A549 (cell line): ENCODE measurements around the gene NCOA3. TPM values are rescaled to one million over a fixed set of nuclear protein-coding genes. Genes with fewer than 3 reads are reported as not detected.

Experiments used
- ATAC-seq, 2 experiments: fragments of 200-7000 bp in 1 of 2; fragments of >200 bp in 1 of 2; cut with Nextera tagmentation in 1 of 2; cut with Tn5 transposase in 1 of 2; 3 replicates each; pipeline versions ENCODE4 v1.8.0 to v1.9.1; 2018 to 2020; ENCODE audit warnings: mild to moderate bottlenecking in 1 of 2, moderate library complexity in 1 of 2
- CTCF ChIA-PET: fragments of 300-600 bp; sonication (Branson Sonifier 250); formaldehyde crosslinking; extraction: SDS; loops from one replicate; lab custom pipeline; 2021; ENCODE audit warnings: antibody characterized with exemption, inconsistent platforms; lab: Yijun Ruan, JAX
- POLR2A ChIA-PET: fragments of 350-600 bp; formaldehyde crosslinking; extraction: SDS; loops from one replicate; lab custom pipeline; 2021; ENCODE audit warnings: antibody characterized with exemption, inconsistent platforms; lab: Yijun Ruan, JAX
- DNase-seq, 2 experiments: peaks; one replicate each; pipeline versions ENCODE4 v3.0.0 to v3.0.0-alpha.2; 2011 to 2016; ENCODE audit warnings: low read depth in 1 of 2, low spot score in 1 of 2
- FAIRE-seq: peaks from 2 replicates; lab custom pipeline; 2011; peaks lifted over from hg19 to GRCh38; lab: Jason Lieb, UNC
- H3K27ac ChIP-seq, 2 experiments: fragments of >200 bp; sonication (Bioruptor Twin); formaldehyde crosslinking; 3 replicates each; pipeline ENCODE4 v1.5.1; 2016 to 2017
- H3K4me1 ChIP-seq: fragments of >200 bp; sonication (Bioruptor Twin); formaldehyde crosslinking; 3 replicates; pipeline ENCODE4 v1.6.1; 2016
- H3K4me2 ChIP-seq: fragments of >200 bp; sonication (Bioruptor Twin); formaldehyde crosslinking; 3 replicates; pipeline ENCODE4 v1.6.1; 2016
- H3K4me3 ChIP-seq: fragments of >200 bp; sonication (Bioruptor Twin); formaldehyde crosslinking; 3 replicates; pipeline ENCODE4 v1.5.1; 2016
- H3K9me3 ChIP-seq: fragments of >200 bp; sonication (Bioruptor Twin); formaldehyde crosslinking; 3 replicates; pipeline ENCODE4 v1.6.1; 2016
- CBX2 ChIP-seq: fragments of 200-600 bp; sonication (generic); IDR thresholded peaks from 2 replicates; pipeline ENCODE4 v1.6.1; 2016; ENCODE audit warnings: low read depth, mild to moderate bottlenecking, borderline replicate concordance
- CEBPB ChIP-seq, 2 experiments: fragments of >200 bp in 1 of 2; sonication (Bioruptor Twin) in 1 of 2; formaldehyde crosslinking in 1 of 2; IDR thresholded peaks; 2 replicates each; pipeline ENCODE4 v1.6.1; 2012 to 2016
- CTCF ChIP-seq: fragments of >200 bp; sonication (Bioruptor Twin); formaldehyde crosslinking; IDR thresholded peaks from 3 replicates; pipeline ENCODE4 v1.5.1; 2016
- FOSB ChIP-seq: fragments of 250-450 bp; sonication (Bioruptor Pico); IDR thresholded peaks from 2 replicates; pipeline ENCODE4 v1.5.0; 2020; ENCODE audit warnings: mild to moderate bottlenecking, moderate library complexity
- HOXB13 ChIP-seq: fragments of 250-450 bp; sonication (Bioruptor Pico); IDR thresholded peaks from 2 replicates; pipeline ENCODE4 v1.5.0; 2020; ENCODE audit warnings: low read depth, mild to moderate bottlenecking, moderate library complexity
- JUNB ChIP-seq: fragments of >200 bp; sonication (Bioruptor Twin); formaldehyde crosslinking; IDR thresholded peaks from 2 replicates; pipeline ENCODE4 v1.6.1; 2016
- PBX3 ChIP-seq: IDR thresholded peaks from 2 replicates; pipeline ENCODE4 v1.6.1; 2012
- POLR2AphosphoS2 ChIP-seq: conservative IDR thresholded peaks from 2 replicates; pipeline ENCODE4 v1.6.1; 2012; ENCODE audit warnings: low read length, improper control_type of control experiment, inconsistent platforms
- TP53 ChIP-seq: fragments of 250-450 bp; sonication (Bioruptor Pico); IDR thresholded peaks from 2 replicates; pipeline ENCODE4 v1.5.0; 2021; ENCODE audit warnings: mild to moderate bottlenecking, moderate library complexity
- ZC3H11A ChIP-seq: fragments of 450-650 bp; IDR thresholded peaks from 2 replicates; pipeline ENCODE4 v1.6.1; 2014; ENCODE audit warnings: antibody characterized with exemption, mild to moderate bottlenecking
- ZFP36 ChIP-seq: fragments of 450-650 bp; IDR thresholded peaks from 2 replicates; pipeline ENCODE4 v1.6.1; 2014; ENCODE audit warnings: borderline replicate concordance; ENCODE audit not compliant: partially characterized antibody
- ZNF302 ChIP-seq: fragments of 250-450 bp; sonication (Bioruptor Pico); IDR thresholded peaks from 2 replicates; pipeline ENCODE4 v1.9.0; 2021; ENCODE audit warnings: inconsistent platforms, mild to moderate bottlenecking, moderate library complexity
- WGBS: methylation state at CpG from one replicate; pipeline ENCODE4 v1.1.6; 2017; ENCODE audit errors: missing lambda C conversion rate; 5-methylcytosine and 5-hydroxymethylcytosine counted together
- polyA plus RNA-seq, 4 experiments: library from polyadenylated mRNA; depleted of rRNA in 3 of 4; stranded (reverse); fragments of >200 nt; fragmentation: RNase III in 1 of 4; extraction: RNeasy Plus Mini Kit Qiagen cat#74134 plus additional on column Dnase treatment in 1 of 4; gene quantifications; 2 replicates in 3 of 4; 3 replicates in 1 of 4; pipeline ENCODE4 v1.2.3, GENCODE V29; 2011 to 2017
- TF ChIP-seq, protein P1 (sequence below): fragments of 450-650 bp; IDR thresholded peaks from 2 replicates; pipeline ENCODE4 v1.6.1; 2014; ENCODE audit warnings: antibody characterized with exemption
- TF ChIP-seq, protein P2 (sequence below): IDR thresholded peaks from 2 replicates; pipeline ENCODE4 v1.6.1; 2012; ENCODE audit warnings: low read depth, borderline replicate concordance
- TF ChIP-seq, protein P3 (sequence below): fragments of >200 bp; sonication (Bioruptor Twin); formaldehyde crosslinking; IDR thresholded peaks from 3 replicates; pipeline ENCODE4 v1.6.1; 2016

The NCOA3 gene
- polyA plus RNA-seq, 2 of the 4 experiments (the other 2 are of a cell fraction): 42.9 to 136 TPM

DNA sequence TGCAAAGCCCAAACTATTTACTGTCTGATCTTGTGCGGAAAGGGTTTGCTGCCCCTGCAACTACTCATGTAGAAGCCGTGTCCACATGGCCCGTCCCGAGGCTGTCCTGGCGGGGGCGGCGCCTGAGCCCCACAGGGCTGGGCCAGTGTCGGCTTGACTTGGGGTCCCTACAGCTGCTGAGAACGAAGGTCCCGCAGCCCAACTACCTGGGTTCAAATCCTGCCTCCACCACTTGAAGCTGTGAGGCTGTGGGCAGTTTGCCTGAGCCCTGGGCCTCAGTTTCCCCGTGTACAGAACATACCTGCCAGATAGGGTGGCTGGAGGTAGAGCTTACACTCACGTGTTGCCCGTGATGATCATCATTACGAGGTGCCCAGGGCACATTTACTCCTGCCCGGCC lies 172.5 kb downstream of the NCOA3 start (continued):
- TF ChIP-seq CTCF: no peak
- no peak for TF ChIP-seq POLR2AphosphoS2
- TF ChIP-seq CBX2: no peak
- TF ChIP-seq JUNB: no peak

- no peaks in the 10 kb centered on the region for H3K9me3 ChIP-seq
- ChIA-PET POLR2A (no interaction called here), CTCF (interaction anchor here (0.7 to 13.2 kb wide), 8 partner anchors 9 to 955 kb away, joined by 3 to 232 read pairs (median 4); no protein-coding TSS in a partner anchor)
- H3K27ac ChIP-seq: no peak overlapping the region
- DNase-seq (no peak), FAIRE-seq (no peak), ATAC-seq (no peak)
- TF ChIP-seq HOXB13 (CRISPR knock-in tag) (no peak), ZC3H11A (no peak)
- no peak overlapping the region for H3K4me2 ChIP-seq
- H3K4me1 ChIP-seq: no peaks in the 10 kb centered on the region
- H3K4me3 ChIP-seq: no peak overlapping the region
- WGBS: 71% methylated on average over 14 of the region's 14 CpGs
Measured at GRCh38 chr20:47674686-47675085, 173.0 kb downstream of the NCOA3 start.

GRCh38 chr20:47675190-47676142 lies 173.8 kb downstream of the NCOA3 start:
- Histone ChIP-seq H3K4me3 (no peak overlapping the region), H3K9me3 (no peaks in the 10 kb centered on the region), H3K4me2 (no peak overlapping the region), H3K4me1 (no peaks in the 10 kb centered on the region), H3K27ac (no peak overlapping the region)
- CTCF ChIA-PET: interaction anchor here (0.7 to 13.2 kb wide), 11 partner anchors 9 to 954 kb away, joined by 3 to 232 read pairs (median 6); no protein-coding TSS in a partner anchor
- no peak for DNase-seq
- TF ChIP-seq FOSB (CRISPR knock-in tag) (no peak), PBX3 (no peak), TP53 (no peak), ZFP36 (no peak), ZNF302 (CRISPR knock-in tag) (no peak), HOXB13 (CRISPR knock-in tag) (no peak), CEBPB (IDR thresholded peaks at IDR 0.05) (no peak)
- TF ChIP-seq, protein P1, sequence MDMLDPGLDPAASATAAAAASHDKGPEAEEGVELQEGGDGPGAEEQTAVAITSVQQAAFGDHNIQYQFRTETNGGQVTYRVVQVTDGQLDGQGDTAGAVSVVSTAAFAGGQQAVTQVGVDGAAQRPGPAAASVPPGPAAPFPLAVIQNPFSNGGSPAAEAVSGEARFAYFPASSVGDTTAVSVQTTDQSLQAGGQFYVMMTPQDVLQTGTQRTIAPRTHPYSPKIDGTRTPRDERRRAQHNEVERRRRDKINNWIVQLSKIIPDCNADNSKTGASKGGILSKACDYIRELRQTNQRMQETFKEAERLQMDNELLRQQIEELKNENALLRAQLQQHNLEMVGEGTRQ: no peak
- TF ChIP-seq, protein P2, sequence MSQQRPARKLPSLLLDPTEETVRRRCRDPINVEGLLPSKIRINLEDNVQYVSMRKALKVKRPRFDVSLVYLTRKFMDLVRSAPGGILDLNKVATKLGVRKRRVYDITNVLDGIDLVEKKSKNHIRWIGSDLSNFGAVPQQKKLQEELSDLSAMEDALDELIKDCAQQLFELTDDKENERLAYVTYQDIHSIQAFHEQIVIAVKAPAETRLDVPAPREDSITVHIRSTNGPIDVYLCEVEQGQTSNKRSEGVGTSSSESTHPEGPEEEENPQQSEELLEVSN: no peak
- TF ChIP-seq, protein P3, sequence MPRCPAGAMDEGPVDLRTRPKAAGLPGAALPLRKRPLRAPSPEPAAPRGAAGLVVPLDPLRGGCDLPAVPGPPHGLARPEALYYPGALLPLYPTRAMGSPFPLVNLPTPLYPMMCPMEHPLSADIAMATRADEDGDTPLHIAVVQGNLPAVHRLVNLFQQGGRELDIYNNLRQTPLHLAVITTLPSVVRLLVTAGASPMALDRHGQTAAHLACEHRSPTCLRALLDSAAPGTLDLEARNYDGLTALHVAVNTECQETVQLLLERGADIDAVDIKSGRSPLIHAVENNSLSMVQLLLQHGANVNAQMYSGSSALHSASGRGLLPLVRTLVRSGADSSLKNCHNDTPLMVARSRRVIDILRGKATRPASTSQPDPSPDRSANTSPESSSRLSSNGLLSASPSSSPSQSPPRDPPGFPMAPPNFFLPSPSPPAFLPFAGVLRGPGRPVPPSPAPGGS: no peak
- peak in 1 of 2 experiments; percentile 2; a peak in 1 of 6 replicates for ATAC-seq
- POLR2A ChIA-PET: no interaction called here
- no peak for FAIRE-seq
- 91% methylated on average over 13 of the region's 16 CpGs for WGBS
